GM10266 (cell line): Measurements from ENCODE around the gene MRGPRD.
"Not testable (repeated sequence)": the region's sequence is repeated elsewhere in the genome, so short reads cannot be mapped to it uniquely, and the experiment has no call there.

Experiments used
- DNase-seq: peaks from one replicate; pipeline ENCODE4 v3.0.0; 2012; ENCODE audit errors: extremely low spot score
- CTCF ChIP-seq: IDR thresholded peaks from 2 replicates; pipeline ENCODE4 v1.5.1; 2012; ENCODE audit warnings: mild to moderate bottlenecking, low read depth; ENCODE audit not compliant: control insufficient read depth, insufficient read depth; ENCODE audit errors: missing control alignments

The MRGPRD gene

GRCh38 chr11:69001243-69002081 is 20.7 kb upstream of the MRGPRD start:
- DNase-seq, result no peak
- TF ChIP-seq CTCF, result no peak

DNA sequence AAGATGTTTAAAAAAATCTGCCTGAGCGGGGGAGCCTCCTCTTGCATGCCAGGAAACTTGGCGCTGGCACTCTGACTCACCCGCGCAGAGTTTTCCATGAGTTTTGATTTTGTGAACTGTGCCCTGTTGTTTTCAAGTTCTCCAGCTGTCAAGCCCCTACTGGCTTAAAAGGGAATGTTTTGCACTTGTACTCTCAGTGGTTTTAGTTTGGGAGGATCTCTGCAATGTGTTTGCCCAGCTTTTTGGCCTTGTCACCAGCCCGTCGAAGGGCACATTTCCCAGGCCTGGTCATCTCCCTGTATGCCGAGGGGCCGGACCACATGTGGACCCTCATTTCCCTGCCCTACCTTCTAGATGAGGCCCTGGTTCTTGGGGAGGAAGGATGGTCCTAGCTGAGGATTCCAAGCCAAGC is 20.1 kb upstream of the MRGPRD start:
- TF ChIP-seq CTCF, result no peak
- no peak for DNase-seq

DNA sequence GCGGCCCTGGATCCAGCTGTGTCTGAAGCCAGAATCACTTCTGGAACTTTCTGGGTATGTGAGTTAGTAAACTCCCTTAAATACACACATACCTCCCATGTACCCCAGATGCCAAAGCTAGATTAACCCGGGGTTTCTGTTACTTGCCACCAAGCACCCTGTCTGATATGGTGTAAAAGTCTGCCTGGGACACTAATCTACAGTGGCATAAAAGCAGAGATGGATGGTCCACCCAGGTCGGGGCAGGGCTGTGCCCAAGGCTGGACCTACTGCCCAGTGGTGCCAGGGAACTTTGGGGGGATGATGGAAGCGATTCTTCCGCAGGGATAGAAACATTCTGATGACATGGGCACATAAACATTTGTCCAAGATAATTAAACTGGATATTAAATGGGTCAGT is 19.6 kb upstream of the MRGPRD start:
- TF ChIP-seq CTCF, result no peak
- no peak for DNase-seq

DNA sequence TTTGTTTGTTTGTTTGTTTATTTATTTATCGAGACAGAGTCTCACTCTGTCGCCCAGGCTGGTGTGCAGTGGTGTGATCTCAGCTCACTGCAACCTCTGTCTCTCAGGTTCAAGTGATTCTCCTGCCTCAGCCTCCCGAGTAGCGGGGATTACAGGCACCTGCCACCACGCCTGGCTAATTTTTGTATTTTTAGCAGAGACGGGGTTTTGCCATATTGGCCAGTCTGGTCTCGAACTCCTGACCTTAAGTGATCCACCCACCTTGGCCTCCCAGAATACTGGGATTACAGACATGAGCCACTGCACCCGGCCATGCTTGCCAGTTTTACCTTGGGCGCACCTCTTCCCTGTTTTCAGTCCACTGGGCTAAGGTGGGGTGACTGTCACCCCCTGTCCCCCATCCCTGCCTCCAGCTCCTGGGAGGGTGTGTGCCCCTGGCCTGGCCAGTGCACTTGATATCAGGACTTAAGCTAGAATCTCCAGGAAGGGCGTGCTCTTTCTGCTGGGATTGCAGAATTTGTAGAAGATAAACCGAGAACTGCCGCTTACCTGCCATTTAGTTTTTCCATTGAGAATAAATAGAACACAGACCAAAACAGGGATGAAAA is 19.1 kb upstream of the MRGPRD start:
- DNase-seq, result not testable (repeated sequence)

DNA sequence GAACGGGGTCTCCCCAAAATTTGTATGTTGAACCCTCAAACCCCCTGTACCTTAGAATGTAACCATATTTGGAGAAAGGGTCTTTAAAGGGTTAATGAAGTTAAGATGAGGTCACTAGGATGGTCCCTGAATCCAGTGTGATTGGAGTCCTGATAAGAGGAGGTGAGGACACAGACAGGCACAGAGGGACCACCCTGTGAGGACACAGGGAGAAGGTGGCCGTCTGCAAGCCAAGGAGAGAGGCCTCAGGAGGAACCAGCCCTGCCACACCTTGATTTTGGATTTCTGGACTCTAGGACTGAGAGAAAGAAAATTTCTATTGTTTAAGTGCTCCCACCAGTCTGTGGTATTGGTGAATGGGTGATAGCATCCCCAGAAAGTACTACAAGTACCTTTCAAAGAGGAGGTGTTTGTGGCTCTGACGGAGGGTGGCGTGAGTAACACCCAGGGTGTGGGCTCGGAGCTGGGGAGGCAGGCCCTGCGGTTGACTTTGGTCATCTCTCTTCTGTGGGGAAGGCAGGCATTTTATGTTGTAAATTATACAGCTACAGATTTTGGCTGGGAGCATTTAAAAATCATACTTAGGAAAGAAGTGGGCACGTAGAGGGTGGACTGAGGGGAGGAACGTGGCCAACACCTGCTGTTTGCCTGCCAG is 18.4 kb upstream of the MRGPRD start:
- DNase-seq, result no peak
- no peak for TF ChIP-seq CTCF

- no peak for TF ChIP-seq CTCF
- no peak for DNase-seq
These were observed 17.7 kb upstream of the MRGPRD start for GRCh38 chr11:68998390-68998911.

DNA sequence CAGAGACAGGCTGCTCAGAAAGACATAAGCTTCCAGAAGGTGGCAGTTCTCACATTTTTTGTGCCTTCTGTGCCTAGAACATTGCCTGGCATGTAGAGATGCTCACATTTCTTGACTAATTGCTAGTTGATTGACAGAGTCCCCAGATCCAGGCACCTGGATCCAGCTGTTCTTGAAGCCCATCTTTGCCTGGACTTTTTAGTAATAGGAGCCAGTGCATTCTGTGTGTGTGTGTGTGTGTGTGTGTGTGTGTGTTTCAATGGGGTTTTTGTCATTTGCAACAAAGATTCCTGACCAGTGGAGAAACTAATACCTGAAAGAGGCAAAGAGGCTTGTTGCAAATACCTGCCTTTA is 17.2 kb upstream of the MRGPRD start:
- TF ChIP-seq CTCF, result no peak

More for the DNA sequence above, 17.2 kb upstream of the MRGPRD start:
- DNase-seq, result no peak
